Right cardiac atrium (tissue), 5 donors: ENCODE results near the gene RFX7. TPM values are rescaled to one million over a fixed set of nuclear protein-coding genes. Genes with fewer than 3 reads are reported as not detected.

ENCODE experiments used
- ATAC-seq, 2 donors: fragments of 200-7000 bp; cut with Tn5 transposase; one replicate each; pipeline versions ENCODE4 v1.8.0 to v1.9.1; 2020; ENCODE audit warnings: moderate library complexity in 2 of 2, mild to moderate bottlenecking in 1 of 2
- DNase-seq, 3 donors: peaks; one replicate each; pipeline ENCODE4 v3.0.0-alpha.2; 2020
- H3K27ac ChIP-seq: one replicate; pipeline ENCODE4 v1.5.1; 2013; ENCODE audit warnings: mild to moderate bottlenecking, low read length, control low read depth, moderate library complexity
- H3K27me3 ChIP-seq: one replicate; pipeline ENCODE4 v1.6.1; 2013; ENCODE audit not compliant: control insufficient read depth, insufficient read depth
- H3K4me1 ChIP-seq: one replicate; pipeline ENCODE4 v1.6.1; 2013; ENCODE audit warnings: low read length; ENCODE audit not compliant: control insufficient read depth, insufficient read depth
- H3K4me3 ChIP-seq: one replicate; pipeline ENCODE4 v1.5.1; 2013; ENCODE audit warnings: low read length, control low read depth
- H3K9me3 ChIP-seq: one replicate; pipeline ENCODE4 v1.6.1; 2013; ENCODE audit warnings: low read length; ENCODE audit not compliant: control insufficient read depth
- WGBS: extraction: QIAGEN DNeasy Blood & Tissue Kit; methylation state at CpG from one replicate; pipeline ENCODE4 v1.1.7; 2013; 5-methylcytosine and 5-hydroxymethylcytosine counted together
- intact Hi-C, 4 donors: fragments of 100-400 bp; cut with DNase I; formaldehyde crosslinking; loops; one replicate each; pipeline versions ENCODE4 v1.11.0 to v1.14.0; 2022 to 2023
- polyA plus RNA-seq: library from polyadenylated mRNA; stranded (reverse); fragments of 200-250 nt; gene quantifications from one replicate; pipeline ENCODE4 v1.2.3, GENCODE V29; 2013
- total RNA-seq, 4 donors: library from RNA; stranded (reverse); fragmentation: NEBNext Ultra II Directional; extraction: Animal tissue kit (Norgen Biotek cat#: 25700); gene quantifications; one replicate each; pipeline ENCODE4 v1.2.1, GENCODE V29; 2021
- donor health status: healthy with polysubstance abuse.
- donor health status: DM: no; HTN: yes; CAD: no.
- donor health status: DM: no; HTN: no; CAD: no.
- donor health status: DM: no; HTN: yes; CAD: no; lungs with severe emphysema.
- donor health status: DM: yes; HTN: yes; CAD: no.

The RFX7 gene
- total and polyA plus RNA-seq, 5 donors = 1.1 to 10.1 (median 8.6) TPM

DNA sequence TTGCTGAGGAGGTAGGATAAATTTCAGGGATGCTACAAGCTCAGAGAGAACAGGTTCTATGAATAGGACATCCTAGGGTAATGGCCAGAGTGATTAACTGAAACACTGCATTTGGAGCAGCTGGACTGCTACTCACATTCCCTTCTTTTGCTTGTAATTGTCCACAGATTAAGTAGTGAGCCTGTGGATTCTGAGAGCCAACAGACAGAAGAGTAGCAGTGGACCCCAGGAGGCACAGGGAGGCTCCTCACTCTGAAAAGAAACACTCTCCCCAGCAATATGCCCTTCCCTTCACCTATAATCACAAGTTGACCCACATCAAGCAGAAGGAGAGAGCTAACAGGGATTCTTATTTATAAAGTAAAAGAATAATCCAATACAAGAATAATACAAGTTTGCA, 10.6 kb upstream of the RFX7 start:
- Histone ChIP-seq H3K4me1 (no peaks in the 10 kb centered on the region), H3K27me3 (no peaks in the 10 kb centered on the region), H3K9me3 (no peaks in the 10 kb centered on the region), H3K4me3 (no peak overlapping the region), H3K27ac (no peak overlapping the region)
- no peak for ATAC-seq
- no peak for DNase-seq
- intact Hi-C loops = no loop called here

DNA sequence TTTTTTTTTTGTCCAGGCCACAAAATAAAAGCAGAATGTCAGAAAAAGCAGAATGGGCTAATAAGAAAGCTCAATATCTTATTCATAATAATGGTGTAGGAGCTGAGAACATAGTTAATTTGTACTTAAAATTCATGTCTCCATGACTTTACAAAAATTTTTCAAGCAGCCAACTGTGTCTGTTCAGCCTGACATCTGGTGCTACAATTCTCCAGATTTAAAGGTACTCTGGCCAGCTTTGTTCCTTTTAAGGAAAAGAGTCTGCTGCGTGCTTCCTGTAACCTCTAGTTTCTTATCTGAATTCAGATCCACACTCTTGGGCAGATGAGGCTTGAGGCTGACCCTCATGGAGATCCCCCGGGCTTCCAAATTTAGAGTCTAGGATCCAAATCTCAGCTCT, 8.7 kb upstream of the RFX7 start:
- no peak overlapping the region for H3K4me3 ChIP-seq
- no peak overlapping the region for H3K27ac ChIP-seq
- no peaks in the 10 kb centered on the region for H3K4me1 ChIP-seq
- no peaks in the 10 kb centered on the region for H3K9me3 ChIP-seq
- no peak for DNase-seq
- H3K27me3 ChIP-seq = no peaks in the 10 kb centered on the region
- 25% methylated on average over 2 of the region's 2 CpGs for WGBS
- intact Hi-C loops = no loop called here
- ATAC-seq = no peak

DNA sequence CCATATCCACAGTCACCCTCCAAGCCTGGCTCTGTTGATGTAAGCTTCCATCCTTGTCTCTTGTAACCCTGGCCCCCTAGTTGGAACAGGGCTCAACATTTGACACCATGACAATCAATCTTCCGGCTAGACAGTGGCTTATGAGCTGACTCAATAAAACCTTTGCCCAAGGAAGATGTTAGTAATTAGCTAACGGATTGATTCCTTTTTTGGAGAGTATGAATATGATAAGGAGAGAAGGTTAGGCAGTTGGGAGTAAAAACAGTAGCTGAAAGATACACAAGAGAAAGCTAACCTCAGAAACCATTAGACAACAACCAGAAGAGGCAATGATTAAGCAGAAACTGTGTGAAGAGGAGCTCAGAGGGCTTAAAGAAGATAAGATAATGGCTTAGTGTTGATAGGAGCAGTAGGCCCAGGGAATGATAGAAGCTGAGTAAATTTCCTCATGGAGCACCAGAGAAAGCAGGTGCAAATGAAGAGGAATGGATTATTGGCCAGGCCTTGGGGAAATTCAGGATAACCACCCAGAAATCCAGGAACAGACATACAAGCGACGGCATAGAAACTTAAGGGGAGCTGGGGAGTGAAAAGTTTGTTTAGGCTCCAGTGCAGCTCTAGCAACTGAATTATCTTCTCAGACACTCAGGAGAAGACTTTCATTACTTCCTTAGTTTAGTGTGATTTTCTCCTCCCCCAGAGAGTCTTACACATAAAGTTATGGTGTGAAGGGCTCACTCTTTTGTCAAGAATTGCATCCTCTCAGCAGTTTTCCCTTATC, 7.8 kb upstream of the RFX7 start:
- Histone ChIP-seq H3K4me3 (no peak overlapping the region), H3K27me3 (no peaks in the 10 kb centered on the region), H3K9me3 (no peaks in the 10 kb centered on the region), H3K27ac (no peak overlapping the region), H3K4me1 (no peaks in the 10 kb centered on the region)
- DNase-seq (no peak), ATAC-seq (no peak)
- intact Hi-C loops = no loop called here
- WGBS = 69% methylated on average over 4 of the region's 4 CpGs

DNA sequence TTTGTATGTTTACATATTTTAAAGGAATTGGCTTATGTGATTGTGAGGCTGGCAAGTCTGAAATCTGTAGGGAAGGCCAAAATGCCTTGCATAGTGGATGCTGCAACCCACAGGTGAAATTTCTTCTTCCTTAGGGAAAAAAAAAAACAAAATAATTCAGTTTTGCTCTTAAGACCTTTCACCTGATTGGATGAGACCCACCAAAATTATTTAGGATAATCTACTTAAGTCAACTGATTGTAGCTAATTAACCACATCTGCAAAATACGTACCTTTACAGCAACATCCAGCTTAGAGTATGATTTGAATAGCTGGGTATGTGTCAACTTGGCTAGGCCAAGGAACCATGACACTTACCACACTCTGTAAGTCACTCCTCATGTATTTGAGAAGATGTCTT, 6.9 kb upstream of the RFX7 start:
- Histone ChIP-seq H3K27me3 (no peaks in the 10 kb centered on the region), H3K4me3 (no peak overlapping the region), H3K27ac (no peak overlapping the region), H3K4me1 (no peaks in the 10 kb centered on the region), H3K9me3 (no peaks in the 10 kb centered on the region)
- intact Hi-C loops = no loop called here
- ATAC-seq (no peak), DNase-seq (no peak)
- WGBS = 94% methylated on average over 1 of the region's 1 CpG

DNA sequence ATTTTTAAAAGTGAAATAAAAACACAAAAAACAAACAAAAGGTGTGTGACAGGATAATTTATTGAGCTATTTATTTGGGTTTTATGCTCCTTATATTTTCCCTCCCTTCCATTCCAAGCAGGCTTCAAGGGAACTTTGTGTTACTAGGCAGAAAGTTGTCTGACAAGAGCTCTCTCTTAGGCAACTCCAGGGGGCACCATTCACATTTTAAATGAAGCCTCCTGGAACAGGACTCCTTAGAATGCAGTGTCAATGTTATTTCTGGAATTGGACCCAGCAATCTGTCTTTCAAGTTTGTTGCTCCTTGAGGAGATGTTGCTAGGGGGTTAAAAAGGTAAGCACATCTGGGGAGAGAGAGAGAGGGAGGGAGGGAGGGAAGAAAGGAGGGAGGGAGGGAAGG, 5.4 kb upstream of the RFX7 start:
- Histone ChIP-seq H3K4me1 (no peaks in the 10 kb centered on the region), H3K27ac (no peak overlapping the region), H3K9me3 (no peaks in the 10 kb centered on the region), H3K27me3 (no peaks in the 10 kb centered on the region), H3K4me3 (no peak overlapping the region)
- ATAC-seq (no peak), DNase-seq (no peak)
- intact Hi-C loops = loop anchor here in 1 of 4 donors (5.0 kb wide), 1 partner anchor 257 kb away; the partner anchor contains the start of gene NEDD4

DNA sequence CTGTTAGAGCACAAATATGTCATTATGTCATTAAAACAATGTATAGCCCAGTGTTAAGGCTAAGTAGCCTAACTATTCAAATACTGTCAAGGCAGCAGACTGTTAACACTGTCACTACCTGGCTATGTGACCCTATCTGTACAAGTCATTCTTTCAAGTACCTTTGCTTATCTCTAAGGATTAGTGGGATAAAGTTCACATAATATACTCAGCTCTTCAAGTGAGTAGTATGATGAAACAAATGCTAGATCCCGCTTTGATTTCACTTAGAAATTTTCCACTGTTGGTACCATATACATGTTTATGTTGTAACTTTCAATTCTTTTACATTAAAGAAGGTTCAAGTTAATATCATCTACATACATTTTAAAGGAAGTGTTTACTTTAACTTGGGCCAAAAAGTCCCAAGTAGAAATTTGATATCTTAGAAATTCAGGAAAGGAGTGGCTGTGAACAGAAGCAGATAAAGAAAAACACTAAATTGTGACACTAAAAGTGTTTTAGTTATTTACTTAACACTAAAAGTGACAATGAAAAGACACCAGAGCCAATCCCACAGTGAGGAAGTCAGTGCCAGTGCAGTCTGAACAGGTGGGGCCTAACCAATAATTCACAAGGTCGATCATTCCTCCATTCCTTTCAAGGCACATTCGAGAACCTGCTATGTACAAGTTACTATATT, 4.8 kb upstream of the RFX7 start:
- no peak for DNase-seq
- intact Hi-C loops = loop anchor here in 1 of 4 donors (5.0 kb wide), 1 partner anchor 256 kb away; the partner anchor contains the start of gene NEDD4
- H3K4me3 ChIP-seq = no peak overlapping the region
- no peaks in the 10 kb centered on the region for H3K9me3 ChIP-seq
- no peak for ATAC-seq
- H3K27me3 ChIP-seq = no peaks in the 10 kb centered on the region
- WGBS = 64% methylated on average over 3 of the region's 3 CpGs
- H3K27ac ChIP-seq = no peak overlapping the region
- no peaks in the 10 kb centered on the region for H3K4me1 ChIP-seq

DNA sequence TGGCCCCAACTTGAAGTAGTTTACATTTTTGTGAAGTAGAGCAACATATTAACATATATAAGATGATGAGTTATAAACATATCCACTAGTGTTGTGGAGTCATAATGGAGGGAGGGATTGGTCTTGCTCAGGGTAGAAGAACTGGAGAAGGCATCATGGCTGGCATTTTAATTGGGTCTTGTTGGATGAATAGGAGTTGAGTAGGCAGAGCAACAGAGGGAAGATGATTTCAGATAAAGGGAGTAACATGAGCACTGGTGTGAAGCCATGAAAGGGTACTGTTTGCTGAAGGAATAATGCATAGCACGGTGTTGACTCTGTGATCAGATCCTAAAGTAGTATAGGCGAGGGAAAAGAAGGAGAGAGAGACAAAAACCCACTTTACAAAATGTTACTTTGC, 3.6 kb upstream of the RFX7 start:
- no peaks in the 10 kb centered on the region for H3K4me1 ChIP-seq
- no peak for ATAC-seq
- no peak for DNase-seq
- intact Hi-C loops = loop anchor here in 1 of 4 donors (5.0 kb wide), 1 partner anchor 255 kb away; the partner anchor contains the start of gene NEDD4
- H3K27me3 ChIP-seq = no peaks in the 10 kb centered on the region
- H3K27ac ChIP-seq = no peak overlapping the region
- no peaks in the 10 kb centered on the region for H3K9me3 ChIP-seq
- WGBS = 95% methylated on average over 2 of the region's 2 CpGs
- no peak overlapping the region for H3K4me3 ChIP-seq

DNA sequence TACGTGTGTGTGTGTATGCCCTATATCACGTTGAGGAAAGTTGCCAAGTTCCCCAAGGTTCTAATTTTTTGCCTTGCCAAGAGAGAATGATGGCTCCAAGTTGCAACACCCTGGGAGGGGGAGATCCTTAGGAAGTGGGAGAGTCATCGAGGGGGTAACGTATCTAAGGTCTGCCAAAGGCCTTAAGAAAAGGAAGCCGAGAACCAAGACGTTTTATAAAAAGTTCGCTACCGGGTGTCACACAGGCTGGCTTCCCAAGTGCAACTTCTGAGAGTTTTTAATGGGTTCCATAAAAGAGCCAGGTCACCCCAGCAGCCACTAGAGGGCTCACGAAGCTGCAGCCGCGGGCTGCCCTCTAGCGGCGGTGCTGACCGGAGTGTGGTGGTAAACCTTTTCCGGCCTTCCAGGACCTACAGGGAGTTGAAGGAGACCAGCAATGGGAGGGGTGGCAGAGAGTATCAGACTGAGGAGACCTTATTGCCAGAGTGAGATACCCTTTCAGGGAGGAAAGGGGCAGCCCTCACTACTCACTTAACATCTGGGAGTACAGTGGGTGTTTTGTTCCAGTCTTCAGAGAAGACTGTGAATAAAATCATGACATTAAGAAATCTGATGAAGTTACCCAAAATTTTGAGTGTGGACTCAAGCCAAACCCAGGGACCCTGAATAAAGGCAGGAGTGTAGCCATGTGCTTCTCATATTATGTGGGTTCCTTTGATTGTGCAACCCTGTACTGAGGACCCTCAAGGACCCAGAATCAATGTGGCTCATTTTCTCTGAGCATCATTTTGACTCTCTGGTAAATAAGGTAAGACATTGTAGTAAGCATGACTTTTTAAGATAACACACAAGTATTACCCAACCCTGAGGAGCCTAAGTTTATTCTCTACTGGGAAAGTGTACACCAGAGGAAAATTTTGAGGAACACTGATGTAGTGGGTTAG, 2.5 kb upstream of the RFX7 start:
- peak; percentile 84 for ATAC-seq
- Histone ChIP-seq H3K4me1 (no peaks in the 10 kb centered on the region), H3K4me3 (peak overlapping the region; percentile 66), H3K9me3 (no peaks in the 10 kb centered on the region), H3K27ac (peak overlapping the region; percentile 69), H3K27me3 (no peaks in the 10 kb centered on the region)
- intact Hi-C loops = loop anchor here in 1 of 4 donors (5.0 kb wide), 1 partner anchor 254 kb away; the partner anchor contains the start of gene NEDD4
- 1% methylated on average over 15 of the region's 15 CpGs for WGBS
- peak; percentile 90 to 96 (median 94) for DNase-seq

DNA sequence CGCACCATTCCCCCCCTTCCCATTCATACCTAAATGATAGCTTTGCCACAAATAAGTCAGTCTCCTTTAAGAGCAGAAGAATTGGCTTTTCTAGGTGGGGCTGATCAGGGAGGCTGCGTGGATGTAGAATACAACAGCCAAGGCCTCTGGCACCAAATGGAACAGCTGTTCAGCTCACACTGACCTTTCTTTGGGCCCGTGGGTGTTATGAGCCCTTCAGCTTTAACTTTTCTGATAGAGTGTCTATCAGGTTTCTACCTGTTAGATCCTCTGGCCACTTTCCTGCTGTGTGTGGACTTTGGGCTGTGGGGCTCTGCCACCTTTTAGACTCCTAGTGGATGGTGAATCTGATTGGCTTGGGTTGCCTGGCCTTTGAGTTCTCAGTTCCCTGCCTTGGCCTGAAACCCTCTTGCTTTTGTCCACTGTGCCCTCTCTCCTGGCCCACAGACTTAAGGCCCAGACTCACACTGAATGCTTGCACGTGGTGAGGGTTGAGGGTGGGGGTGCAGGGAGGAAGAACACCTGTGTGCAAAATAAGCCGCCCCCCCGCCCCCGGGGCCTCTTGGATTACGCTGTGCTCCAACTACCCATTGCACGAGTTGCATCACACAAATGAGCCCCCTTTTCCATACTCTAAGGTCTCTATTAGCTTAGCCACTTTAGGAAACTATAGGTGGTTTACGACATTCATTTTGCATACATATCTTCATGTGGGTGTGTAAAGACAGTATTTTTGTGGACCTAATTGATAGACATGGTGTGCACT, 1.3 kb upstream of the RFX7 start:
- 64% methylated on average over 10 of the region's 10 CpGs for WGBS
- Histone ChIP-seq H3K27me3 (no peaks in the 10 kb centered on the region), H3K4me3 (peak overlapping the region; percentile 99), H3K4me1 (no peaks in the 10 kb centered on the region), H3K9me3 (no peaks in the 10 kb centered on the region), H3K27ac (peak overlapping the region; percentile 33)
- intact Hi-C loops = loop anchor here in 1 of 4 donors (5.0 kb wide), 1 partner anchor 253 kb away; the partner anchor contains the start of gene NEDD4
- peak in 2 of 3 donors; percentile 21 to 51 for DNase-seq
- ATAC-seq = no peak
